Heart left ventricle (tissue), 13 donors: ENCODE data around the gene DHH.

Experiments used
- POLR2A ChIP-seq, 2 donors: fragments of 450-650 bp; IDR thresholded peaks; one replicate each; pipeline ENCODE4 v1.6.1; 2017; ENCODE audit warnings: antibody characterized with exemption in 2 of 2, mild to moderate bottlenecking in 2 of 2, moderate library complexity in 2 of 2
- TF ChIP-seq, protein P1 (sequence below), 12 donors: fragments of 200-600 bp; sonication (generic) in 4 of 12; IDR thresholded peaks; one replicate each; pipeline versions ENCODE4 v1.5.0 to v1.8.0; 2018 to 2022; ENCODE audit warnings: antibody characterized with exemption in 12 of 12, mild to moderate bottlenecking in 5 of 12
- donor health status: ischemic (EF 13 %, LVEDD 7.1; RV severe dilation, severe dysfunction).
- donor health status: DM: no; HTN: yes; CAD: no.
- donor health status: DM: no; HTN: no; CAD: no.
- donor health status: ischemic (EF 25% LVEDD 6.9; RV normal size, moderate dysfunction).
- donor health status: ischemic (EF 25% LVEDD 5.7; RV mildly dilated, moderate dysfunction).
- donor health status: ischemic (EF 35%, LVEDD 5.7; RV mildly dilated, moderate dysfunction).
- donor health status: nonischemic (EF 11% LVEDD 7.7; RV severe dilation, severe dysfunction).
- donor health status: DM: yes; HTN: yes; CAD: no.
- donor health status: PGD.
- donor health status: ischemic (EF 29% LVEDD 5.4; RV normal size, mild dysfunction).
- donor health status: nonischemic (EF 23%, LVEDD 6.1; RV moderate dilation, normal function).

DNA sequence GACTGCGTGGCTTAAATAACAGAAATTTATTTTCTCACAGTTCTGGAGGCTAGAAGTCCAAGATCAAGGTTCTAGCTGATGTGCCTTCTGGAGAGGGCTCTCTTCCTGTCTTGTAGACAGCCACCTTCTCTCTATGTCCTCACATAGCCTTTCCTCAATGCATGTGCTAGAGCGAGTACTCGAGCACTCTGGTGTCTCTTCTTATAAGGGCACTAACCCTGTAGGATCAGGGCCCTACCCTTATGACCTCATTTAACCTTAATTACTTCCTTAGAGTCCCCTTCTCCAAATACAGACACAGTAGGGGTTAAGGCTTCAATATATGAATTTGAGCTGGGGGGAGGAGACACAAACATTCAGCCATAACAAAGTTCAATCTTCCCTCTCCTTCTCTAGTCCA is 10.2 kb downstream of the DHH start:
- TF ChIP-seq, protein P1, sequence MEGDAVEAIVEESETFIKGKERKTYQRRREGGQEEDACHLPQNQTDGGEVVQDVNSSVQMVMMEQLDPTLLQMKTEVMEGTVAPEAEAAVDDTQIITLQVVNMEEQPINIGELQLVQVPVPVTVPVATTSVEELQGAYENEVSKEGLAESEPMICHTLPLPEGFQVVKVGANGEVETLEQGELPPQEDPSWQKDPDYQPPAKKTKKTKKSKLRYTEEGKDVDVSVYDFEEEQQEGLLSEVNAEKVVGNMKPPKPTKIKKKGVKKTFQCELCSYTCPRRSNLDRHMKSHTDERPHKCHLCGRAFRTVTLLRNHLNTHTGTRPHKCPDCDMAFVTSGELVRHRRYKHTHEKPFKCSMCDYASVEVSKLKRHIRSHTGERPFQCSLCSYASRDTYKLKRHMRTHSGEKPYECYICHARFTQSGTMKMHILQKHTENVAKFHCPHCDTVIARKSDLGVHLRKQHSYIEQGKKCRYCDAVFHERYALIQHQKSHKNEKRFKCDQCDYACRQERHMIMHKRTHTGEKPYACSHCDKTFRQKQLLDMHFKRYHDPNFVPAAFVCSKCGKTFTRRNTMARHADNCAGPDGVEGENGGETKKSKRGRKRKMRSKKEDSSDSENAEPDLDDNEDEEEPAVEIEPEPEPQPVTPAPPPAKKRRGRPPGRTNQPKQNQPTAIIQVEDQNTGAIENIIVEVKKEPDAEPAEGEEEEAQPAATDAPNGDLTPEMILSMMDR (IDR thresholded peaks at IDR 0.05) = no peak
- no peak for TF ChIP-seq POLR2A (IDR thresholded peaks at IDR 0.05)
